Measurements from ENCODE around the gene FAM98C.
"Not testable (repeated sequence)": the region's sequence is repeated elsewhere in the genome, so short reads cannot be mapped to it uniquely, and the experiment has no call there.

FAM98C gene

DNA sequence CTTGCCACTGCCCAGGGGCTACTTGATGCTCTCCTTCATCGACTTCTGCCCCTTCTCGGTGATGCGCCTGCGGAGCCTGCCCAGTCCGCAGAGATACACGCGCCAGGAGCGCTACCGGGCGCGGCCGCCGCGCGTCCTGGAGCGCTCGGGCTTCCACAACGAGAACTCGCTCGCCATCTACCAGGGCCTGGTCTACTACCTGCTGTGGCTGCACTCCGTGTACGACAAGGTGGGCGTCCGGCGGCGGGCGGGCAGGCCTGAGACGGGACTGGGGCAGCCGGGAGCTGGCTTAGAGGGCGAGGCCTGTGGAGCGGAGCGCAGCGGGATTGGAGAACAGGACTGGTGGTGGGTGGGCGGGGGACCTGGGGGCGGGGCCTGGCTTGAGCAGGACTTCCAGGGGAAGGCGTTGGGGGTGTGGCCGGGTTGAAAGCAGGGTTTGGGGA lies 41.2 kb upstream of the FAM98C start:
- H3K27ac ChIP-seq, result peak overlapping the region; percentile 62
- no peak for TF ChIP-seq ZFX (IDR thresholded peaks at IDR 0.05)
- no peak for TF ChIP-seq CTCF (conservative IDR thresholded peaks at IDR 0.05)

DNA sequence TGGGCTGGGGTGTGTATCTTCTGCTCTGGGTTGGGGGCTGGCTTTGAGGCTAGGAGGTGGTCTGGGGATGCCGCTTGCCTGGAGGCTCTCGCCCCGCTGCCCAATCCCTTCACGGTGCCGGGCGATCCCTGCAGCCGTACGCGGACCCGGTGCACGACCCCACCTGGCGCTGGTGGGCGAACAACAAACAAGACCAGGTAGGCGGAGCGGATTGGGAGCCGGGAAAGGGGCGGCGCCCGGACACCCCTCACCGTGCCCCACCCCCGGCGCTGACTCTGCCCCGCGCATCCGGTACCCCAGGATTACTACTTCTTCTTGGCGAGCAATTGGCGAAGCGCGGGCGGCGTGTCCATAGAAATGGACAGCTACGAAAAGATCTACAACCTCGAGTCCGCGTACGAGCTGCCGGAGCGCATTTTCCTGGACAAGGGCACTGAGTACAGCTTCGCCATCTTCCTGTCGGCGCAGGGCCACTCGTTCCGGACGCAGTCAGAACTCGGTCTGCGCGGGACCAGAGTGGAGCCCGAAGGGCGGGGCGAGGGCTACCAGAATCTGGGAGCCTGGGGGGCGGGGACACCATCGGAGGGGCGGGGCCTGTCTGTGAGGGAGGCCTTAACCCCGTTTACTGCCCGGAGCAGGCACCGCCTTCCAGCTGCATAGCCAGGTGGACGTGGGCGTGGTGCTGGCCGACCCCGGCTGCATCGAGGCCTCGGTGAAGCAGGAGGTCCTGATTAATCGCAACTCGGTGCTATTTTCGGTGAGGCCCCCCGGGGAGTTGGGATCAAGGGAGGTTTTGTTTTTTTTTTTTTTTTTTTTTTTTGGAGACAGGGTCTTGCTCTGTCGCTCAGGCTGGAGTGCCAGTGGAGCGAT lies 40.6 kb upstream of the FAM98C start:
- TF ChIP-seq CTCF (conservative IDR thresholded peaks at IDR 0.05) (no peak), ZFX (IDR thresholded peaks at IDR 0.05) (no peak)
- peak overlapping the region; percentile 62 for H3K27ac ChIP-seq

DNA sequence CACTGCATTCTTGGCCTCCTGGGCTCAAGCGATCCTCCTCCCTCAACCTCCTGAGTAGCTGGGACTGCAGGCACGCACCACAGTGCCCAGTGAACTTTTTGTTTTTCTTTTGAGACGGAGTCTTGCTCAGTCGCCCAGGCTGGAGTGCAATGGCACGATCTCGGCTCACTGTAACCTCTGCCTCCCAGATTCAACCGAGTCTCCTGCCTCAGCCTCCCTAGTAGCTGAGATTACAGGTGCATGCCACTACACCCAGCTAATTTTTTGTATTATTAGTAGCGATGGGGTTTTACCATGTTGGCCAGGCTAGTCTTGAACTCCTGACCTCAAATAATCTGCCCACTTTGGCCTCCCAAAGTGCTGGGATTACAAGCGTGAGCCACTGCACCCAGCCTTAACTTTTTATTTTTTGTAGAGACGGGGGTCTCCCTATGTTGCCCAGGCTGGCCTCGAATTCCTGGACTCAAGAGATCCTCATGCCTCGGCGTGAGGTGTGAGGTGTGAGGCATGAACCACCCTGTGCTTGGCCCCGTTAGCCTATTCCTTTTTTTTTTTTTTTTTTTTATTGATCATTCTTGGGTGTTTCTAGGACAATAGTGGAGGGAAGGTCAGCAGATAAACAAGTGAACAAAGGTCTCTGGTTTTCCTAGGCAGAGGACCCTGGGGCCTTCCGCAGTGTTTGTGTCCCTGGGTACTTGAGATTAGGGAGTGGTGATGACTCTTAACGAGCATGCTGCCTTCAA lies 39.8 kb upstream of the FAM98C start:
- H3K27ac ChIP-seq, result not testable (repeated sequence)

DNA sequence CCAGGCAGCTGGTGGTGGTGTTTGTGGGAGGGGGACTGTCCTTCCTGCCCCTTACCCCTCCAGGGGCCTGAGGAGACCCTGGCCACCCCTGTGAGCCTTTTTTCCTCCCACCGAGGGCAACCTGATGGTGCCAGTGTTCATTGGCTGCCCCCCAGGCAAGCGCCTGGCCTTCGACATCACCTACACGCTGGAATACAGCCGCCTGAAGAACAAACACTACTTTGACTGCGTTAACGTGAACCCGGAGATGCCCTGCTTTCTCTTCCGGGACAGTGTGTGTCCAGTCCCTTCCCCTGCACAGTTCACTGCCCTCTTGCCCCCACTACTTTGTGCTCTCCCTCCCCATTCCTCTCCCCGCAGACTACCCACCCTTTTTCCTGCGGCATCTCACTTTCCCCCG lies 35.9 kb upstream of the FAM98C start:
- TF ChIP-seq CTCF (conservative IDR thresholded peaks at IDR 0.05) (no peak), ZFX (IDR thresholded peaks at IDR 0.05) (no peak)
- no peak overlapping the region for H3K27ac ChIP-seq

DNA sequence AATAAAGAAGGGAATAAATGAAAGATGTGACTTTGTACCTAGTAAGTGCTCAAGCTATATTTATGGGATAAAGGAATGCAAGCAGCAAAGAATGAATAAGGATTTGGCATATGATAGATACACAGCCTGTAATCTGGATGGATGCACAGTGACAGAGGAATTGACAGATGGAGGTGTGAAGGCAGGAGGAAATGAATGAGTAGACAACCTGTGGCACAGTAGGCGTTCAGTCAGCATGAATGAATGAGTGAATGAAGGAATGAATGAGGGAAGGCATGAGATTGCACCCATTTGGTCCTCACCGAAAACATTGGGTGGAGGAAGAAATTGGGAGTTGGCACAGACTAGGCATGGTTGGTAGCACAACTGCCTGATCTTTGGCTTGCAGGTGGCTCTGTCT lies 33.3 kb upstream of the FAM98C start:
- TF ChIP-seq ZFX (IDR thresholded peaks at IDR 0.05) (no peak), CTCF (conservative IDR thresholded peaks at IDR 0.05) (no peak)
- no peak overlapping the region for H3K27ac ChIP-seq

DNA sequence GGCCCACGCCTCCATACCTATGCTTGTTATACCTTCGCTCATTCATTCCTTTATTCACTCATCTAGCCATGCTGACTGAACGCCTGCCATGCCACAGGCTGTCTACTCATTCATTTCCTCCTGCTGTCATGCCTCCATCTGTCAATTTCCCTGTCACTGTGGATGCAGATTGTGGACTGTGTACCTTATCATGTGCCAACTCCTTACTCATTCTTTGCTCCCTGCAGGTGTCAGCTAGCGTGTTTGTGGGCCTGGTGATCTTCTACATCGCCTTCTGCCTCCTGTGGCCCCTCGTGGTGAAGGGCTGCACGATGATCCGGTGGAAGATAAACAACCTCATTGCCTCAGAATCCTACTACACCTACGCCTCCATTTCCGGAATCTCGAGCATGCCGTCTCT lies 32.6 kb upstream of the FAM98C start:
- TF ChIP-seq CTCF (conservative IDR thresholded peaks at IDR 0.05) (no peak), ZFX (IDR thresholded peaks at IDR 0.05) (no peak)
- H3K27ac ChIP-seq, result no peak overlapping the region

DNA sequence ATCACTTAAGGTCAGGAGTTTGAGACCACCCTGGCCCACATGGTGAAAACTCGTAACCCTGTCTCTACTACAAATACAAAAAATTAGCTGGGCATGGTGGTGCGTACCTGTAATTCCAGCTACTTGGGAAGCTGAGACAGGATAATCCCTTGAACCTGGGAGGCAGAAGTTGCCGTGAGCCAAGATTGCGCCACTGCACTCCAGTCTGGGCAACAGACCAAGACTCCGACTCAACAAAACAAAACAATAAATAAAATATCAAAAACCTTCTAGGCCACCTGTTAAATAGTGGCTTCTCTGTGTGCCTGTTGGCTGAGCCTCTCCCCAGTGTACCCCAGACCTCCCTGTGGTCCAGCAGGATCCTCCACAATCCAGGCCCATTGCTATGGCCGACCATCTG lies 31.8 kb upstream of the FAM98C start:
- no peak overlapping the region for H3K27ac ChIP-seq
- TF ChIP-seq CTCF (conservative IDR thresholded peaks at IDR 0.05) (no peak), ZFX (IDR thresholded peaks at IDR 0.05) (no peak)
